ENCODE results near the gene FXYD4.

DNA sequence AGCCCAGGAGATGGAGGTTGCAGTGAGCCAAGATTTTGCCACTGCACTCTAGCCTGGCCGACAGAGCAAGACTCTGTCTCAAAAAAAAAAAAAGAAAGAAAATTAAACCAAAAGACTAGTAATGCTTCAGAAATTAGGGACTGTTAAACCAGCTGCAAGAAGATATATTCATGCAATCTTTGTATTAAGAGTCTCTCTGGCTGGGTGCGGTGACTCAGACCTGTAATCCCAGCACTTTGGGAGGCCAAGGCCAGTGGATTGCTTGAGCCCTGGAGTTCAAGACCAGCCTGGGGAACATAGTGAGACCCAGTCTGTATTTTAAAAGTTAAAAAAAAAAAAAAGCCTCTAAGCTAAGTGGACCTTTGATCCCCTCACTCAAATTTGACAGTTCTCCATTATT, 40.1 kb downstream of the FXYD4 start:
- no peak for TF ChIP-seq RCOR1 (IDR thresholded peaks at IDR 0.05; ENCODE audit: low read length)
- TF ChIP-seq, protein P1, sequence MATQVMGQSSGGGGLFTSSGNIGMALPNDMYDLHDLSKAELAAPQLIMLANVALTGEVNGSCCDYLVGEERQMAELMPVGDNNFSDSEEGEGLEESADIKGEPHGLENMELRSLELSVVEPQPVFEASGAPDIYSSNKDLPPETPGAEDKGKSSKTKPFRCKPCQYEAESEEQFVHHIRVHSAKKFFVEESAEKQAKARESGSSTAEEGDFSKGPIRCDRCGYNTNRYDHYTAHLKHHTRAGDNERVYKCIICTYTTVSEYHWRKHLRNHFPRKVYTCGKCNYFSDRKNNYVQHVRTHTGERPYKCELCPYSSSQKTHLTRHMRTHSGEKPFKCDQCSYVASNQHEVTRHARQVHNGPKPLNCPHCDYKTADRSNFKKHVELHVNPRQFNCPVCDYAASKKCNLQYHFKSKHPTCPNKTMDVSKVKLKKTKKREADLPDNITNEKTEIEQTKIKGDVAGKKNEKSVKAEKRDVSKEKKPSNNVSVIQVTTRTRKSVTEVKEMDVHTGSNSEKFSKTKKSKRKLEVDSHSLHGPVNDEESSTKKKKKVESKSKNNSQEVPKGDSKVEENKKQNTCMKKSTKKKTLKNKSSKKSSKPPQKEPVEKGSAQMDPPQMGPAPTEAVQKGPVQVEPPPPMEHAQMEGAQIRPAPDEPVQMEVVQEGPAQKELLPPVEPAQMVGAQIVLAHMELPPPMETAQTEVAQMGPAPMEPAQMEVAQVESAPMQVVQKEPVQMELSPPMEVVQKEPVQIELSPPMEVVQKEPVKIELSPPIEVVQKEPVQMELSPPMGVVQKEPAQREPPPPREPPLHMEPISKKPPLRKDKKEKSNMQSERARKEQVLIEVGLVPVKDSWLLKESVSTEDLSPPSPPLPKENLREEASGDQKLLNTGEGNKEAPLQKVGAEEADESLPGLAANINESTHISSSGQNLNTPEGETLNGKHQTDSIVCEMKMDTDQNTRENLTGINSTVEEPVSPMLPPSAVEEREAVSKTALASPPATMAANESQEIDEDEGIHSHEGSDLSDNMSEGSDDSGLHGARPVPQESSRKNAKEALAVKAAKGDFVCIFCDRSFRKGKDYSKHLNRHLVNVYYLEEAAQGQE (IDR thresholded peaks at IDR 0.05; ENCODE audit: low read depth, low read length) = no peak
- TF ChIP-seq, protein P2, sequence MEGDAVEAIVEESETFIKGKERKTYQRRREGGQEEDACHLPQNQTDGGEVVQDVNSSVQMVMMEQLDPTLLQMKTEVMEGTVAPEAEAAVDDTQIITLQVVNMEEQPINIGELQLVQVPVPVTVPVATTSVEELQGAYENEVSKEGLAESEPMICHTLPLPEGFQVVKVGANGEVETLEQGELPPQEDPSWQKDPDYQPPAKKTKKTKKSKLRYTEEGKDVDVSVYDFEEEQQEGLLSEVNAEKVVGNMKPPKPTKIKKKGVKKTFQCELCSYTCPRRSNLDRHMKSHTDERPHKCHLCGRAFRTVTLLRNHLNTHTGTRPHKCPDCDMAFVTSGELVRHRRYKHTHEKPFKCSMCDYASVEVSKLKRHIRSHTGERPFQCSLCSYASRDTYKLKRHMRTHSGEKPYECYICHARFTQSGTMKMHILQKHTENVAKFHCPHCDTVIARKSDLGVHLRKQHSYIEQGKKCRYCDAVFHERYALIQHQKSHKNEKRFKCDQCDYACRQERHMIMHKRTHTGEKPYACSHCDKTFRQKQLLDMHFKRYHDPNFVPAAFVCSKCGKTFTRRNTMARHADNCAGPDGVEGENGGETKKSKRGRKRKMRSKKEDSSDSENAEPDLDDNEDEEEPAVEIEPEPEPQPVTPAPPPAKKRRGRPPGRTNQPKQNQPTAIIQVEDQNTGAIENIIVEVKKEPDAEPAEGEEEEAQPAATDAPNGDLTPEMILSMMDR (IDR thresholded peaks at IDR 0.05) = no peak
- TF ChIP-seq FOSL2 (IDR thresholded peaks at IDR 0.05; ENCODE audit: borderline replicate concordance, low read depth) = no peak
- no peak for TF ChIP-seq TEAD4 (IDR thresholded peaks at IDR 0.05; ENCODE audit: borderline replicate concordance, insufficient read depth)
- TF ChIP-seq JUND (IDR thresholded peaks at IDR 0.05) = no peak
- no peak for TF ChIP-seq EZH2phosphoT487 (IDR thresholded peaks at IDR 0.05; ENCODE audit: borderline replicate concordance, low read depth)
- TF ChIP-seq POLR2AphosphoS5 (IDR thresholded peaks at IDR 0.05; ENCODE audit: low read depth, low read length) = no peak
- no peak for TF ChIP-seq MAX (IDR thresholded peaks at IDR 0.05; ENCODE audit: low read depth)
- TF ChIP-seq GABPA (IDR thresholded peaks at IDR 0.05; ENCODE audit: low read depth) = no peak
- no peak for TF ChIP-seq MEF2A (IDR thresholded peaks at IDR 0.05; ENCODE audit: borderline replicate concordance, low read depth)
- TF ChIP-seq RAD21 (IDR thresholded peaks at IDR 0.05; ENCODE audit: low read length) = no peak
- TF ChIP-seq MXI1 (IDR thresholded peaks at IDR 0.05; ENCODE audit: low read depth, low read length) = no peak
- no peak for TF ChIP-seq NFIC (IDR thresholded peaks at IDR 0.05; ENCODE audit: borderline replicate concordance)
